Measurements from ENCODE around the gene ZBED1. TPM values are rescaled to one million over a fixed set of nuclear protein-coding genes. Genes with fewer than 3 reads are reported as not detected.
A peak's percentile ranks its signal among the peaks of the same experiment; 100 is the strongest.

ZBED1 gene
- 10 to 100 TPM; 40.7 to 42.0 TPM for total RNA-seq

GRCh38 chrX:2500803-2501558 lies at the start of gene ZBED1, which contains the start of gene DHRSX:
TSS of gene ZBED1 (minus strand) at chrX:2500976. CDS start at chrX:2490719, 10,257 bp downstream.
TSS of gene DHRSX (minus strand) at chrX:2500976. CDS start at chrX:2500925, 51 bp downstream.
- TF ChIP-seq CTCF (IDR thresholded peaks at IDR 0.05): no peak
- Histone ChIP-seq H3K4me3 (peak within 1 kb of the TSS; percentile 81 to 93), H3K4me1 (peaks cover 0 to 32% of the 10 kb centered on the region in 2 donors), H3K36me3 (no peaks in the 10 kb centered on the region), H3K9me3 (no peaks in the 10 kb centered on the region), H3K27ac (peak within 1 kb of the TSS; percentile 92 to 95), H3K27me3 (no peaks in the 10 kb centered on the region)
- no peak for DNase-seq (ENCODE audit: low spot score)

GRCh38 chrX:2549876-2550275 lies 49.1 kb upstream of the ZBED1 start:
- no peaks in the 10 kb centered on the region for H3K36me3 ChIP-seq
- no peak overlapping the region for H3K27ac ChIP-seq
- no peak for TF ChIP-seq CTCF (IDR thresholded peaks at IDR 0.05)
- no peak for DNase-seq (ENCODE audit: low spot score)
- H3K27me3 ChIP-seq: no peaks in the 10 kb centered on the region
- H3K4me3 ChIP-seq: no peak overlapping the region
- H3K9me3 ChIP-seq: no peaks in the 10 kb centered on the region
- H3K4me1 ChIP-seq: no peaks in the 10 kb centered on the region

- H3K27ac ChIP-seq: no peak overlapping the region
- no peaks in the 10 kb centered on the region for H3K4me1 ChIP-seq
- TF ChIP-seq CTCF (IDR thresholded peaks at IDR 0.05): no peak
- no peaks in the 10 kb centered on the region for H3K36me3 ChIP-seq
- H3K4me3 ChIP-seq: no peak overlapping the region
- no peaks in the 10 kb centered on the region for H3K27me3 ChIP-seq
- DNase-seq (ENCODE audit: low spot score): no peak
- no peaks in the 10 kb centered on the region for H3K9me3 ChIP-seq
These were observed 48.1 kb upstream of the ZBED1 start for GRCh38 chrX:2548711-2549423.

GRCh38 chrX:2547736-2548135 lies 47.0 kb upstream of the ZBED1 start:
- H3K9me3 ChIP-seq: no peaks in the 10 kb centered on the region
- H3K36me3 ChIP-seq: no peaks in the 10 kb centered on the region
- no peak overlapping the region for H3K27ac ChIP-seq
- DNase-seq (ENCODE audit: low spot score): no peak
- no peak overlapping the region for H3K4me3 ChIP-seq
- H3K4me1 ChIP-seq: no peaks in the 10 kb centered on the region
- no peak for TF ChIP-seq CTCF (IDR thresholded peaks at IDR 0.05)
- H3K27me3 ChIP-seq: no peaks in the 10 kb centered on the region

- Histone ChIP-seq H3K4me1 (no peaks in the 10 kb centered on the region), H3K36me3 (no peaks in the 10 kb centered on the region), H3K4me3 (no peak overlapping the region), H3K9me3 (no peaks in the 10 kb centered on the region), H3K27ac (no peak overlapping the region), H3K27me3 (no peaks in the 10 kb centered on the region)
- no peak for TF ChIP-seq CTCF (IDR thresholded peaks at IDR 0.05)
- no peak for DNase-seq (ENCODE audit: low spot score)
These were observed 45.7 kb upstream of the ZBED1 start for GRCh38 chrX:2546496-2546895.
